Measurements from ENCODE around the gene RBP2.

GRCh38 chr3:139491027-139491700, 14.8 kb upstream of the RBP2 start:
- no peak for TF ChIP-seq CTCF (IDR thresholded peaks at IDR 0.05)
- TF ChIP-seq POLR2A (IDR thresholded peaks at IDR 0.05), result no peak

Measured in uterus (tissue), 2 donors.